ENCODE measurements around the gene CTNNA2. TPM values are rescaled to one million over a fixed set of nuclear protein-coding genes. Genes with fewer than 3 reads are reported as not detected.

The CTNNA2 gene
- total and polyA plus RNA-seq, 2 of the 8 experiments (the other 6 are each of a cell fraction or from before 2014, with no cell fraction given), result 3.9 to 9.0 TPM

DNA sequence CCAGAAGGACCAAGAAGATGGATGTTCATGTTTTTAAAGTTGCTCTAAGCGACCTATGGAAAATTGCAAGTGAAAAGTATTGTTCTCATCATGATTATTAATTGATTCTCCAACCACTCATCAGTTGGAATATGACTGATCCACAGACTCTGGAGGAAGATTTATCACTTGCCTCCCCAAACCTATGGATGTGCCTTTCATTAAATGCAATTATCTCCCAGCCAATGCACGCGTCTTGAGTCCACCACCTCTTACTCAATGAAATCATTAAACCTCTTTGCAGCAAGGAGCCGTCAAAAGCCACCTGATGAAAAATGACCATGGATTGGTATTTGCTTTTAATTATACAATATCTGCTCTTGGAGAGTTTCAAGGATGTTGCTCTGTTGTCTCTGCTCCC is 626.1 kb downstream of the CTNNA2 start:
- FAIRE-seq, result no peak
- no peak overlapping the region for H3K18ac ChIP-seq (ENCODE audit: extremely low read depth, low read length)
- H2BK5ac ChIP-seq (ENCODE audit: low read depth, low read length), result no peak overlapping the region
- no peak overlapping the region for H4K91ac ChIP-seq (replicated peaks; ENCODE audit: insufficient read length, low read length)
- TF ChIP-seq POLR2A (IDR thresholded peaks at IDR 0.05; ENCODE audit: control extremely low read depth in 1 of 2, low read depth in 2 of 2, low read length in 2 of 2), result no peak
- H3K4me3 ChIP-seq (ENCODE audit: extremely low read depth in 1 of 4, insufficient read depth in 2 of 4, low read depth in 3 of 4, low read length in 4 of 4), result no peak overlapping the region
- no peaks in the 10 kb centered on the region; a peak in 1 of 8 replicates for H3K36me3 ChIP-seq (ENCODE audit: control insufficient read depth in 2 of 4, insufficient read depth in 4 of 4, low read length in 3 of 4)
- H3K27ac ChIP-seq (ENCODE audit: low read depth, low read length), result no peak overlapping the region
- no peak overlapping the region for H3K4ac ChIP-seq (replicated peaks; ENCODE audit: insufficient read length, low read depth, low read length)
- no peak overlapping the region for H3K56ac ChIP-seq (replicated peaks; ENCODE audit: insufficient read length, low read depth, low read length)
- no peak overlapping the region for H2AK5ac ChIP-seq (ENCODE audit: low read depth, low read length)
- H3K23me2 ChIP-seq (ENCODE audit: low read depth, low read length), result no peaks in the 10 kb centered on the region
- H3K9me3 ChIP-seq (ENCODE audit: insufficient read depth in 2 of 2, low read depth in 1 of 2, low read length in 1 of 2), result no peaks in the 10 kb centered on the region; a peak in 1 of 4 replicates
- H3K9ac ChIP-seq (replicated peaks in 1 of 4; ENCODE audit: extremely low read depth in 1 of 4, low read depth in 3 of 4, low read length in 3 of 4), result no peak overlapping the region
- no peaks in the 10 kb centered on the region for H3K79me1 ChIP-seq (ENCODE audit: low read depth, low read length)
- H2BK20ac ChIP-seq (ENCODE audit: low read length), result no peak overlapping the region
- no peak overlapping the region for H2BK15ac ChIP-seq (ENCODE audit: low read length)
- no peak overlapping the region for H2BK12ac ChIP-seq (ENCODE audit: low read depth, low read length)
- no peak overlapping the region for H4K8ac ChIP-seq (ENCODE audit: extremely low read depth, insufficient read depth, low read length)
- H2AFZ ChIP-seq (ENCODE audit: low read length), result no peak overlapping the region
- H4K20me1 ChIP-seq (replicated peaks in 1 of 2; ENCODE audit: control insufficient read depth in 1 of 2, insufficient read depth in 2 of 2, low read length in 2 of 2), result no peaks in the 10 kb centered on the region
- no peak overlapping the region for H2BK120ac ChIP-seq (replicated peaks; ENCODE audit: low read depth, low read length)
- H3K4me2 ChIP-seq (ENCODE audit: insufficient read depth in 1 of 2, low read depth in 2 of 2, low read length in 2 of 2), result no peak overlapping the region
- no peak overlapping the region for H4K5ac ChIP-seq (ENCODE audit: insufficient read length, low read depth, low read length)
- no peaks in the 10 kb centered on the region for H3K79me2 ChIP-seq (ENCODE audit: control insufficient read depth in 1 of 2, insufficient read depth in 2 of 2, low read length in 2 of 2)
- H3K4me1 ChIP-seq (replicated peaks in 1 of 4; ENCODE audit: control insufficient read depth in 3 of 4, insufficient read depth in 4 of 4, low read length in 3 of 4), result peaks cover 0 to 3% (median 0%) of the 10 kb centered on the region in 4 experiments; a peak in 1 of 7 replicates
- WGBS, 2 experiments (ENCODE audit: extremely low coverage in 1 of 2, insufficient coverage in 1 of 2, insufficient read length in 1 of 2, insufficient replicate concordance in 2 of 2, low coverage in 1 of 2, low lambda C conversion rate in 2 of 2, missing lambda C conversion rate in 1 of 2), result 75% methylated on average over 4 of the region's 4 CpGs; no CpG with 5 or more reads in 1 of the 2 experiments
- DNase-seq (ENCODE audit: low read depth in 1 of 2, low spot score in 2 of 2), result no peak
- H3K27me3 ChIP-seq (replicated peaks in 1 of 4; ENCODE audit: control insufficient read depth in 3 of 4, extremely low read depth in 1 of 4, insufficient read depth in 3 of 4, low read length in 3 of 4), result no peaks in the 10 kb centered on the region
- POLR2A ChIA-PET (ENCODE audit: partially characterized antibody), result no interaction called here
- H3K14ac ChIP-seq (ENCODE audit: insufficient read length), result no peak overlapping the region
- no peak overlapping the region for H3K23ac ChIP-seq (ENCODE audit: insufficient read length)
- CTCF ChIA-PET (ENCODE audit: partially characterized antibody), result no interaction called here

All from H1 (cell line).